NT2/D1 (cell line): ENCODE measurements around the gene S1PR1.

Experiments
- SUZ12 ChIP-seq: IDR thresholded peaks from 2 replicates; pipeline ENCODE4 v1.6.1; 2011; ENCODE audit not compliant: insufficient read length, insufficient read depth; ENCODE audit errors: extremely low read depth
- YY1 ChIP-seq: IDR thresholded peaks from 2 replicates; pipeline ENCODE4 v1.6.1; 2011; ENCODE audit not compliant: insufficient read length, insufficient read depth
- ZNF274 ChIP-seq: IDR thresholded peaks from 2 replicates; pipeline ENCODE4 v1.6.1; 2011; ENCODE audit warnings: mild to moderate bottlenecking, low read depth, low read length

GRCh38 chr1:101193733-101194169 is 43.1 kb upstream of the S1PR1 start:
- TF ChIP-seq YY1 (no peak), ZNF274 (no peak), SUZ12 (no peak)
